Measurements from ENCODE around the gene MACROD1.

Gene MACROD1

DNA sequence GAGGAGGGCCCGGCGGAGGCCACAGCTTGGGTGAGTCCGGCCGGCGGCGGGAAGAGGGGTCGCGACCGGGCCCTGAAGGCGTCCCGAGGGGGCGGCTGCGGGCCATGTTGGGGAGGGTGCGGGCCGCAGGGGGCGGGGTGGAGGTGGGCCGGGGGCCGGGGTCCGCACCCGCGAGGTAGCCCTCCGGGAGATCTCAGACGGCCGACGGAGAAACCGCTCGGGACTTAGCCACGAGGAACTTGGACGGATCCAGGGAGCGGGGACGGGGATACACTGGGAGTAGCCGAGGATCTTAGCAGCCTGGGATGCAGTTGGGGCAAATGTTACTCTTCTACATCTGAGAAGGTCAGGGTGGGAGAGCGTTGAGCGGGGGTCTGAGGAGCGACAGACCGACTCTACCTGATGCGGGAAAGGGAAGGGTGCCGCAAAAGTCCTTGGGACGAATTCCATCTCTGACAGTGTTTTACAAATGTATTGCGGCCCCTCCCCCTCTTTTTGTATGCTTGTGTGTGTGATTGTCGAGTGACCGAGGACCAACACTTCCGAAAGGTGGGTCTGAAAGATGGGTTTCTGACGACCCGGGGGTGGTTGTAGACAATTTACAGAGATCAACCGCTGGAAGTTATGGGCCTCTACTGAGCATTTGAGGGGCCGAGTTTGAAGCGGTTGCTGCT lies 20.7 kb upstream of the MACROD1 start:
- Mint-ChIP-seq H3K27ac (no peak overlapping the region), H3K4me1 (peaks cover 36% of the 10 kb centered on the region), H3K4me3 (no peak overlapping the region), H3K27me3 (ENCODE audit: low read depth, poor library complexity) (no peaks in the 10 kb centered on the region), H3K36me3 (ENCODE audit: low read depth) (peaks cover 17% of the 10 kb centered on the region), H3K9me3 (no peaks in the 10 kb centered on the region)
- TF ChIP-seq, protein P1, sequence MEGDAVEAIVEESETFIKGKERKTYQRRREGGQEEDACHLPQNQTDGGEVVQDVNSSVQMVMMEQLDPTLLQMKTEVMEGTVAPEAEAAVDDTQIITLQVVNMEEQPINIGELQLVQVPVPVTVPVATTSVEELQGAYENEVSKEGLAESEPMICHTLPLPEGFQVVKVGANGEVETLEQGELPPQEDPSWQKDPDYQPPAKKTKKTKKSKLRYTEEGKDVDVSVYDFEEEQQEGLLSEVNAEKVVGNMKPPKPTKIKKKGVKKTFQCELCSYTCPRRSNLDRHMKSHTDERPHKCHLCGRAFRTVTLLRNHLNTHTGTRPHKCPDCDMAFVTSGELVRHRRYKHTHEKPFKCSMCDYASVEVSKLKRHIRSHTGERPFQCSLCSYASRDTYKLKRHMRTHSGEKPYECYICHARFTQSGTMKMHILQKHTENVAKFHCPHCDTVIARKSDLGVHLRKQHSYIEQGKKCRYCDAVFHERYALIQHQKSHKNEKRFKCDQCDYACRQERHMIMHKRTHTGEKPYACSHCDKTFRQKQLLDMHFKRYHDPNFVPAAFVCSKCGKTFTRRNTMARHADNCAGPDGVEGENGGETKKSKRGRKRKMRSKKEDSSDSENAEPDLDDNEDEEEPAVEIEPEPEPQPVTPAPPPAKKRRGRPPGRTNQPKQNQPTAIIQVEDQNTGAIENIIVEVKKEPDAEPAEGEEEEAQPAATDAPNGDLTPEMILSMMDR (IDR thresholded peaks at IDR 0.05), result no peak
- no peak for DNase-seq

- Mint-ChIP-seq H3K4me3 (peak within 1 kb of the TSS; percentile 93), H3K36me3 (ENCODE audit: low read depth) (peaks cover 16% of the 10 kb centered on the region), H3K27me3 (ENCODE audit: low read depth, poor library complexity) (no peaks in the 10 kb centered on the region), H3K9me3 (no peaks in the 10 kb centered on the region), H3K4me1 (peaks cover 44% of the 10 kb centered on the region), H3K27ac (peak within 1 kb of the TSS; percentile 99)
- peak; percentile 98 for DNase-seq
- TF ChIP-seq, protein P1 (IDR thresholded peaks at IDR 0.05), result no peak
These were observed 20.0 kb upstream of the MACROD1 start, which contains the start of gene STIP1 for GRCh38 chr11:64185693-64186491. Gene STIP1 (plus strand): TSS chr11:64186171. CDS start chr11:64186262, 91 bp downstream.

DNA sequence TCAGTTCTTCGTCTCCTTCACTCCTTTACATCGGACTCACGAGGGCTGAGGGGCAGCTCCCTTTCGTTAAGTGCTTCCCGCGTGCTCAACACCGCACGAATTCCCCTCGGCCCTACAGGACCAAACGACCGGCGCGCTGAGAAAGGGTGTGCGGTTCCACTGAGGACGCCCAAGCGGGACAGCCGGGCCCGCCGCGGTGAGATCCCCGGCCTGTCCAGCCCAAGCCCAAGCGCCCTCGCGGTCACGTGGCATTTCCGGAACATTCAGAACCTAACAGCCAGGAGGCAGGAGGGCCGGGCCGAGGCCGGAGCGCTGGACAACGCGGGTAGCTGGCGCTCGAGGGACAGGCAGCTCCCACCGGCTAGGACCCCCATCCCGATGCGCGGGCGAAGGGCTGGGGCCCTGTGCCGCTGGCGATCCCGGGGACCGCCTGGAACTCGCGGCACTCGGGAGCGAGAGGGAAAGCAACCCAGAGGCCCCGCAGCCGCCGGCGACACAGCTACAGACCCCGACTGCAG lies 19.3 kb upstream of the MACROD1 start:
- DNase-seq, result no peak
- TF ChIP-seq, protein P1 (IDR thresholded peaks at IDR 0.05), result no peak
- H3K27ac Mint-ChIP-seq, result peak overlapping the region; percentile 99
- no peaks in the 10 kb centered on the region for H3K27me3 Mint-ChIP-seq (ENCODE audit: low read depth, poor library complexity)
- H3K4me3 Mint-ChIP-seq, result peak overlapping the region; percentile 93
- H3K9me3 Mint-ChIP-seq, result no peaks in the 10 kb centered on the region
- peaks cover 50% of the 10 kb centered on the region for H3K4me1 Mint-ChIP-seq
- H3K36me3 Mint-ChIP-seq (ENCODE audit: low read depth), result peaks cover 10% of the 10 kb centered on the region

DNA sequence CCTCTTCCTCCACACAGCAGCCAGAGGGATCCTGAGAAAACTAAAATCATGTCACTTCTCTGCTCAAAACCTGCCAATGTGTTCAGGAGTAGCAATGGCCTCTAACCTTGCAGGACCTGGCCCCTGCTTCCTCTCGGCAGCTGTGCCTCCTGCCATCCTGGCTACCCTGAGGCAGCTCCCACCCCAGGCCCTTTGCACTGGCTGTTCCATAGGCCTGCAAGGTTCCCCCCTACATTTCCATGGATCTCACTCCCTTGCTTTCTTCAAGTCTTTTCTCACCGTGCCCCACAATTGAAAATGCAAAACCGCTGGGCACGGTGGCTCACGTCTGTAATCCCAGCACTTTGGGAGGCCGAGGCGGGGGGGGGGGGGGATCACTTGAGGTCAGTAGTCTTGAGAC lies 18.0 kb upstream of the MACROD1 start:
- TF ChIP-seq, protein P1 (IDR thresholded peaks at IDR 0.05), result no peak
- peak overlapping the region; percentile 57 for H3K27ac Mint-ChIP-seq
- peaks cover 11% of the 10 kb centered on the region for H3K36me3 Mint-ChIP-seq (ENCODE audit: low read depth)
- H3K27me3 Mint-ChIP-seq (ENCODE audit: low read depth, poor library complexity), result no peaks in the 10 kb centered on the region
- peaks cover 45% of the 10 kb centered on the region for H3K4me1 Mint-ChIP-seq
- no peak for DNase-seq
- no peaks in the 10 kb centered on the region for H3K9me3 Mint-ChIP-seq
- peak overlapping the region; percentile 42 for H3K4me3 Mint-ChIP-seq

DNA sequence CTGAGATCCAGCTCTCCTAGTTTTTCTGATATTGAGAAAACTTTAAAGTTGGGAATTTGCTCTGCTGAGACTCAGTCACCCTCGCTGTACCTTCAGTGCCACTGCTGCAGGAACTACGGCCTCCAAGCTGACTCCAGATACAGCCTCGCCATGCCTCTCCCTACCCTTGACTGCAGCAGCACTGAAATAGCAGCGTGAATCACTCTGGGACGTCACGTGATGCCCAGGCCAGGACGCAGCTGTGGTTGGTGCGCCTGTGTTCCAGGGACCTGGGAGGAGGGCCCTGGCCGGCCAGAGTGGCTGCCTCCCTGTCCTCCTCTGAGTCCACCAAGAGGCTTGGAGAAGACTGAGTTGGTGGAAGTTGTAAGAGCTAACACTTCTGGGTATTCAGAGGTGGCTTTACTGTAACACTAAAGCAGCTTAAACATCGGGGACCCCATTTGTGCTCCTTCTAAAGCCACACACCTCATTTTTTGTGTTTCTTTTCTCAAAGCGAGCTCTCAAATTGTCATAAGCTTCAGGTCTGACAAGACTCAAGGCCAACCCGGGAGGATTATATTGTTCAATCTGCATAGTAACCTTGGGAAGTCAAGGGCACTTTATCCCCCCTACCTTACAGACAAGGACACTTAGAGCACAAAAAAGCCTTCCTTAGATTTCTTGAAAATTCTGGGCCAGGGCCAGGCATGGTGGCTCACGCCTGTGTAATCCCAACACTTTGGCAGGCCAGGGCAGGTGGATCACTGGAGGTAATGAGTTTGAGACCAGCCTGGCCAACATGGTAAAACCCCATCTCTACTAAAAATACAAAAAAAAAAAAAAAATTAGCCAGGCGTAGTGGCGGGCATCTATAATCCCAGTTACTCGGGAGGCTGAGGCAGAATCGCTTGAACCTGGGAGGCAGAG lies 15.8 kb upstream of the MACROD1 start:
- TF ChIP-seq, protein P1 (IDR thresholded peaks at IDR 0.05), result no peak
- DNase-seq, result peak; percentile 72
- Mint-ChIP-seq H3K27ac (peak overlapping the region; percentile 86), H3K9me3 (no peaks in the 10 kb centered on the region), H3K4me1 (peaks cover 45% of the 10 kb centered on the region), H3K4me3 (peak overlapping the region; percentile 73), H3K27me3 (ENCODE audit: low read depth, poor library complexity) (no peaks in the 10 kb centered on the region), H3K36me3 (ENCODE audit: low read depth) (peaks cover 14% of the 10 kb centered on the region)

Data from nephron progenitor cell (in vitro differentiated cells).